Measurements from ENCODE around the gene DPP6. TPM values are rescaled to one million over a fixed set of nuclear protein-coding genes. Genes with fewer than 3 reads are reported as not detected.

DPP6 gene
- total RNA-seq, 1 donor from 2014 or later: not detected

DNA sequence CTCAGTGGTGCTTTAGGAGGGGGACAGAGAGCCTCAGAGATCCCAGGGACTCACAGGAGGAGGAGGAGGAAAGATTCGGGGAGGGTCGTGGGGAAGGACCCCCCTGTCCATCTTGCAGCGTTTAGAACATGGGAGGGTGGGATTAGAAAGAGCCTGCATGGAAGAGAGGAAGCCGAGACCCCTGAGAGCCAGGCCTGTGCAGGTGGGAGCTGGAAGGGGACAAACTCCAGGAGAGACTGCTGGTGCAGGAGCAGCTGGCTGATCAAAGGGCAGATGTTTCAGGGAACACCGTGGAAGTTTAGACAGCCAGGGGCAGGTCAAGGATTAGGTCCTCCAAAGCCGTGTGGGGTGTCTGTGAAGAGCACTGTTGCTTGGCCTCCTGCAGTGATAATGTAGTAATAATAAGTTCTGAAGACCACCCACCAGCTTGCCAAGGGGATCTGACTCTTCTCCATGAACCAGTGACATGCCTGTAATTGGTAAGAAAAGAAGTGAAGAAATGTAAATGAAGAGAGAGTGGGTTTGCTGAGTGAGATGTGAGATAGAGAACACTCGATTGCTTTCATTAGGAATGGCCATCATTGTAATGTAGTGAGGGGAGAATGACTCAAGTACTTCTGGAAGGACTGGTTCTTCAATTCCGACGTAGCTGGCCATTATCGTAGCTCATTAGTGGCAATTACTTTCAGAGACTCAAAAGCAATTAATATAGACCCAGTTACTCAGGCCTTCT lies 525.1 kb downstream of the DPP6 start:
- DNase-seq (no peak), ATAC-seq (ENCODE audit: low read depth) (no peak)
- CTCF ChIA-PET: no interaction called here
- Mint-ChIP-seq H3K4me1 (no peaks in the 10 kb centered on the region), H3K4me3 (no peak overlapping the region), H3K9me3 (no peaks in the 10 kb centered on the region), H3K27ac (no peak overlapping the region), H3K27me3 (no peaks in the 10 kb centered on the region), H3K36me3 (ENCODE audit: low read depth) (no peaks in the 10 kb centered on the region)
- intact Hi-C loops (cut with micrococcal nuclease): no loop called here
- TF ChIP-seq, protein P1, sequence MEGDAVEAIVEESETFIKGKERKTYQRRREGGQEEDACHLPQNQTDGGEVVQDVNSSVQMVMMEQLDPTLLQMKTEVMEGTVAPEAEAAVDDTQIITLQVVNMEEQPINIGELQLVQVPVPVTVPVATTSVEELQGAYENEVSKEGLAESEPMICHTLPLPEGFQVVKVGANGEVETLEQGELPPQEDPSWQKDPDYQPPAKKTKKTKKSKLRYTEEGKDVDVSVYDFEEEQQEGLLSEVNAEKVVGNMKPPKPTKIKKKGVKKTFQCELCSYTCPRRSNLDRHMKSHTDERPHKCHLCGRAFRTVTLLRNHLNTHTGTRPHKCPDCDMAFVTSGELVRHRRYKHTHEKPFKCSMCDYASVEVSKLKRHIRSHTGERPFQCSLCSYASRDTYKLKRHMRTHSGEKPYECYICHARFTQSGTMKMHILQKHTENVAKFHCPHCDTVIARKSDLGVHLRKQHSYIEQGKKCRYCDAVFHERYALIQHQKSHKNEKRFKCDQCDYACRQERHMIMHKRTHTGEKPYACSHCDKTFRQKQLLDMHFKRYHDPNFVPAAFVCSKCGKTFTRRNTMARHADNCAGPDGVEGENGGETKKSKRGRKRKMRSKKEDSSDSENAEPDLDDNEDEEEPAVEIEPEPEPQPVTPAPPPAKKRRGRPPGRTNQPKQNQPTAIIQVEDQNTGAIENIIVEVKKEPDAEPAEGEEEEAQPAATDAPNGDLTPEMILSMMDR (IDR thresholded peaks at IDR 0.05): no peak
- POLR2A ChIA-PET: no interaction called here

DNA sequence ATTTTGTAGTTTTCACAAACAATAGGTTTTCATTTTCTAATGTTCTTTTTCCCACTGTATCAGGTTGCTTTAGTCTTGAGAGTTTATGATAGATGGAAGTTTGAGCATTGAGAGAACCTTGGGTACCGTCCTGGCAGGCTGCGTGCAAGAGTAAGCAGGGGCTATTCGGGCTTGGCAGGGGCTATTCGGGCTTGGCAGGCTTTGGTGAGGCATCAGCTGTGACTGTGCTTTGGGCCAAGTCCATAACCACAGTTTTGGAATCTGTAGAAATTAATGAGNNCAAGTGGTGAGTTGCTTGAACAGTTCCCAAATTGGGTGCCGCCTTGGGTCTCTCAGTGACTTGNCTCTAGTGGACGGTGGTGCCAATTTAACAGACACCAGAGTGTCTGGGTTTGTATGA lies 526.1 kb downstream of the DPP6 start:
- CTCF ChIA-PET: no interaction called here
- DNase-seq (no peak), ATAC-seq (ENCODE audit: low read depth) (no peak)
- intact Hi-C loops (cut with micrococcal nuclease): no loop called here
- Mint-ChIP-seq H3K27ac (no peak overlapping the region), H3K27me3 (no peaks in the 10 kb centered on the region), H3K9me3 (no peaks in the 10 kb centered on the region), H3K36me3 (ENCODE audit: low read depth) (no peaks in the 10 kb centered on the region), H3K4me3 (no peak overlapping the region), H3K4me1 (no peaks in the 10 kb centered on the region)
- TF ChIP-seq, protein P1 (IDR thresholded peaks at IDR 0.05): no peak
- POLR2A ChIA-PET: no interaction called here

DNA sequence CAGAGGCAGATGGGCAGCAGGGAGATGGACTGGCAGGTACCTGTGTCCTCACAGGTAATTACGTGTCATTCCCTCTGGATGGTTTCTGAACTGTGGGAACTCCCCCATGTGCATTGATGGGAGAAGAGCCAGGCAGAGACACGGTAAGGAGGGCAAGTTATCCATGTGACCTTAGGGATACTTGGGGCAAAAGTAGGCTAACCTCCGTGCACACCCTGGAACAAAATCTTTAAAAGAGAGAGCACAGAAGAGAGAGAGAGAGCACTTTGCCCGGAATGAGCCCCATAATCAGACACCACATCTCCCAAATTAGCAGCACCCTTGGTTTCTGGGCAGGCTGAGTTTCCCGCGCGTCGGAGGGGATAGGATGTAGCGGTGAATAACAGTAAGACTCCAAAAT lies 527.5 kb downstream of the DPP6 start:
- intact Hi-C loops (cut with micrococcal nuclease): no loop called here
- ATAC-seq (ENCODE audit: low read depth) (no peak), DNase-seq (no peak)
- TF ChIP-seq, protein P1 (IDR thresholded peaks at IDR 0.05): no peak
- Mint-ChIP-seq H3K27me3 (no peaks in the 10 kb centered on the region), H3K36me3 (ENCODE audit: low read depth) (no peaks in the 10 kb centered on the region), H3K4me3 (no peak overlapping the region), H3K27ac (no peak overlapping the region), H3K9me3 (no peaks in the 10 kb centered on the region), H3K4me1 (no peaks in the 10 kb centered on the region)
- POLR2A ChIA-PET: no interaction called here
- CTCF ChIA-PET: no interaction called here

DNA sequence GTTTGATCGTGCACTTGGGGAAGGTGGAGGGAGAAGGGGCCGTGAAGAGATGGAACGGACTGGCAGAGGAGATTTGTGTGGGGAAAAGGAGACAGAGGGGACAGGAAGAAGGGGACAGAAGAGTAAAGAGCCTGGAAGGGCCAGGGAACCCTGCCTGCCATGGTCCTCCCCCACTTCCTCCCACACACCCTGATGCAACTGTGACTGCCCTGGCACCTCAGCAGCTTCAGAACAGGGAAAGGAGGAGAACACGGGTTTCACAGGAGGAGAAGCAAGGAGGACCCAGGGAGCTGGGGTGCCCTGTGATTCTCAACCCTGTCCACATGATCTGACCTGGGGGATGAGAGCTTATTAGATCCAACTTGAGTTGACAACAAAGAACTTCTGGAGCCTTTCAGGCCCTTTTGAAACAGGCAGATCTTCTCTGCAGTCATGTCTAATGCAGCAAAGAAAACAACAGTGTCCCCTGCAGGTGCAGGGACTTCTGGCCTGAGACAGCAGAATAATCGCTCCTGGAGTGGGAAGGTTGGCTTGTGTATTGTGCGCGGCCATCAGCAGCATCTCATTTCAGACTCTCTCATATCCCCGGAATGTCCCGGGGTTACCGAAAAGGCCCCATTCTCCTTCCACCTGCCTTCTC lies 529.2 kb downstream of the DPP6 start:
- DNase-seq: no peak
- no peaks in the 10 kb centered on the region for H3K4me1 Mint-ChIP-seq
- TF ChIP-seq, protein P1 (IDR thresholded peaks at IDR 0.05): no peak
- ChIA-PET POLR2A (no interaction called here), CTCF (no interaction called here)
- no peaks in the 10 kb centered on the region for H3K36me3 Mint-ChIP-seq (ENCODE audit: low read depth)
- H3K27ac Mint-ChIP-seq: no peak overlapping the region
- H3K4me3 Mint-ChIP-seq: no peak overlapping the region
- H3K27me3 Mint-ChIP-seq: no peaks in the 10 kb centered on the region
- H3K9me3 Mint-ChIP-seq: no peaks in the 10 kb centered on the region
- intact Hi-C loops (cut with micrococcal nuclease): no loop called here
- no peak for ATAC-seq (ENCODE audit: low read depth)

DNA sequence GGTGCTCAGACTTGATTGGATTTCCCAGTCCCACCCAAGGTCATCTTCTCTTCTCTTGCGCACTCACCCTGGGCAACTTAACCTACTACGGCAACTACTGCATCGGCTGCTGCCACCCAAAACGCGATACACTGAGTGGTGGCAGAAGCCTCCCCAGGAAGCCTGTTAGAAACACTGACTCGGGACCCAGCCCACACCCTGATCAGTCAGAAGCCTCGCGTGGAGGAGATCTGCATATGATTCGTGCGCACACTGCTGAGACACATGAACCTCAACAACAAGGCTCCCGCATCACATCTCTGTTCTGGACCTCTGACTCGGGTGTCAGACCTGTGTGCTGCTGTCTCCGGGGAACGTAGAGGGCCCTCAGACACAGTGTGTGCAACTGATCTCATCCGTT lies 531.3 kb downstream of the DPP6 start:
- H3K4me1 Mint-ChIP-seq: no peaks in the 10 kb centered on the region
- no peaks in the 10 kb centered on the region for H3K36me3 Mint-ChIP-seq (ENCODE audit: low read depth)
- CTCF ChIA-PET: no interaction called here
- TF ChIP-seq, protein P1 (IDR thresholded peaks at IDR 0.05): no peak
- H3K27me3 Mint-ChIP-seq: no peaks in the 10 kb centered on the region
- POLR2A ChIA-PET: no interaction called here
- intact Hi-C loops (cut with micrococcal nuclease): no loop called here
- no peak for ATAC-seq (ENCODE audit: low read depth)
- DNase-seq: no peak
- H3K27ac Mint-ChIP-seq: no peak overlapping the region
- peaks cover 2% of the 10 kb centered on the region for H3K9me3 Mint-ChIP-seq
- no peak overlapping the region for H3K4me3 Mint-ChIP-seq

All from activated B cell treated with CpG ODN at 0.5 μM for 24 hours (primary cell).